Measurements from ENCODE around the gene ZBTB12. TPM values are rescaled to one million over a fixed set of nuclear protein-coding genes. Genes with fewer than 3 reads are reported as not detected.

Gene ZBTB12
- total RNA-seq, 4 donors from 2014 or later = 0.49 to 2.6 (median 1.5) TPM

GRCh38 chr6:31884528-31885035 lies 17.3 kb downstream of the ZBTB12 start:
- WGBS = 93% methylated on average over 22 of the region's 22 CpGs
- no peak for DNase-seq (ENCODE audit: low spot score in 2 of 2)
- H3K27me3 ChIP-seq = no peaks in the 10 kb centered on the region
- no peaks in the 10 kb centered on the region for H3K4me1 ChIP-seq
- TF ChIP-seq EP300 (IDR thresholded peaks at IDR 0.05) (no peak), POLR2AphosphoS5 (IDR thresholded peaks at IDR 0.05) (no peak), POLR2A (IDR thresholded peaks at IDR 0.05) (no peak)
- TF ChIP-seq, protein P1, sequence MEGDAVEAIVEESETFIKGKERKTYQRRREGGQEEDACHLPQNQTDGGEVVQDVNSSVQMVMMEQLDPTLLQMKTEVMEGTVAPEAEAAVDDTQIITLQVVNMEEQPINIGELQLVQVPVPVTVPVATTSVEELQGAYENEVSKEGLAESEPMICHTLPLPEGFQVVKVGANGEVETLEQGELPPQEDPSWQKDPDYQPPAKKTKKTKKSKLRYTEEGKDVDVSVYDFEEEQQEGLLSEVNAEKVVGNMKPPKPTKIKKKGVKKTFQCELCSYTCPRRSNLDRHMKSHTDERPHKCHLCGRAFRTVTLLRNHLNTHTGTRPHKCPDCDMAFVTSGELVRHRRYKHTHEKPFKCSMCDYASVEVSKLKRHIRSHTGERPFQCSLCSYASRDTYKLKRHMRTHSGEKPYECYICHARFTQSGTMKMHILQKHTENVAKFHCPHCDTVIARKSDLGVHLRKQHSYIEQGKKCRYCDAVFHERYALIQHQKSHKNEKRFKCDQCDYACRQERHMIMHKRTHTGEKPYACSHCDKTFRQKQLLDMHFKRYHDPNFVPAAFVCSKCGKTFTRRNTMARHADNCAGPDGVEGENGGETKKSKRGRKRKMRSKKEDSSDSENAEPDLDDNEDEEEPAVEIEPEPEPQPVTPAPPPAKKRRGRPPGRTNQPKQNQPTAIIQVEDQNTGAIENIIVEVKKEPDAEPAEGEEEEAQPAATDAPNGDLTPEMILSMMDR (IDR thresholded peaks at IDR 0.05) = no peak
- peaks cover 100% of the 10 kb centered on the region for H3K36me3 ChIP-seq
- H3K27ac ChIP-seq = no peak overlapping the region
- H3K9me3 ChIP-seq = no peaks in the 10 kb centered on the region
- H3K4me3 ChIP-seq = no peak overlapping the region

DNA sequence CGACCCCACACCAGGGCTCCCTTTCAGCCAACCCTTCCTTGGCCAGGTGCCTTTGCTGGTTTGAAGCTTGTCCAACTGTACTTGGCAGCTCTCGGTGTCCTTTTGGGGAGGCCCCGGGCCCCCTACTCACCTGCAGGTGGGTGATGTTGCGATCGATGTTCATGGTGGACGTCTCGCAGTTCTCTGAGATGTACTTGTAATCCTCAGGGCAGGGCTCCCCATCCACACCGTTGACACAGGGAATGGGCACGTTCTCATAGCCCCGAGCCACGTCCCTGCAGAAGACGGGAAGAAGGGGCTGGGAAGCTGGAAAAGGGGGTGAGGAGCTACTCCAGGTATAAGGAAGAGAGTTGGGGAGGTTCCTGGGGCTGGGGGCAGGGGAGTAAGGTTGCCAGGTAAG lies 18.2 kb downstream of the ZBTB12 start:
- TF ChIP-seq POLR2AphosphoS5 (IDR thresholded peaks at IDR 0.05) = no peak
- no peak for TF ChIP-seq POLR2A (IDR thresholded peaks at IDR 0.05)
- TF ChIP-seq EP300 (IDR thresholded peaks at IDR 0.05) = no peak
- TF ChIP-seq, protein P1 (IDR thresholded peaks at IDR 0.05) = no peak
- Histone ChIP-seq H3K4me1 (no peaks in the 10 kb centered on the region), H3K27me3 (no peaks in the 10 kb centered on the region), H3K9me3 (no peaks in the 10 kb centered on the region), H3K27ac (no peak overlapping the region), H3K36me3 (peaks cover 91% of the 10 kb centered on the region), H3K4me3 (no peak overlapping the region)
- WGBS = 87% methylated on average over 10 of the region's 12 CpGs
- no peak for DNase-seq (ENCODE audit: low spot score in 2 of 2)

GRCh38 chr6:31882344-31882743 lies 19.5 kb downstream of the ZBTB12 start:
- Histone ChIP-seq H3K4me1 (no peaks in the 10 kb centered on the region), H3K9me3 (no peaks in the 10 kb centered on the region), H3K27ac (no peak overlapping the region), H3K27me3 (no peaks in the 10 kb centered on the region), H3K4me3 (no peak overlapping the region), H3K36me3 (peaks cover 78% of the 10 kb centered on the region)
- 82% methylated on average over 5 of the region's 6 CpGs for WGBS
- TF ChIP-seq POLR2AphosphoS5 (IDR thresholded peaks at IDR 0.05) (no peak), EP300 (IDR thresholded peaks at IDR 0.05) (no peak), POLR2A (IDR thresholded peaks at IDR 0.05) (no peak)
- no peak for DNase-seq (ENCODE audit: low spot score in 2 of 2)

DNA sequence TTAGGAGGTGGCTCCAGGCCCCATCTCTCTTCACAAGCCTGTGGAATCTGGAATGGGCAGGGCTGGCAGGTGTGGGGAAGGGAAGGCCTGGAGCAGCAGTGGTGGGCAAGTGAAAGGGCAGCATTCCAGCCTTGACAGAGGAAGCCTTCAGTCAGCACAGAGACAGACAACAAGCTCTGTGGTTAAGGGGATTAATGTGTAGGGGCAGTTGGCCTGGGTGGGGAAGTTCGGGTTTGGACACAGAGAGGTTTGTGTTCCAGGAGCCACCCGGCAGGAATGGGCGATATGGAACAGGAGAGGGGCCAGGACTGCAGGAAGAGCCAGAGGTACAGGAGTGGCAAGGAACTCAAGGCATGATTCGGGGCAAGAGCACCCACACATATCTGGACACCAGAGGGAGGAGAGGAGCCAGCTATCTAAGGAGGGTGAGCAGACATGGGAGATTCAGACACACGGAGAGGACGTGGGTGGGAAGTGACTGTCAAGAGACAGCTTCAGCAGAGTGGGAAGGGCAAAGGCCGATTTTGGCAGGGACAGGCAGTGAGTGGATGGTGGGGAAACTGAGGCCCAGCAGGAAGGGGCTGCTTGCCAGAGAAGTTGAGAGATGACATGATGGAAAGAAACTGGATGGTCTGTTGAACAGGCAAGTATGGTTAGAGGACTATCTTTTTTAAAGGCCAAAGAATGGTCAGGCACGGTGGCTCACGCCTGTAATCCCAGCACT lies 20.6 kb downstream of the ZBTB12 start:
- no peaks in the 10 kb centered on the region for H3K4me1 ChIP-seq
- H3K36me3 ChIP-seq = peaks cover 67% of the 10 kb centered on the region
- no peak for TF ChIP-seq POLR2A (IDR thresholded peaks at IDR 0.05)
- no peak for TF ChIP-seq EP300 (IDR thresholded peaks at IDR 0.05)
- TF ChIP-seq, protein P1 (IDR thresholded peaks at IDR 0.05) = no peak
- TF ChIP-seq POLR2AphosphoS5 (IDR thresholded peaks at IDR 0.05) = no peak
- no peaks in the 10 kb centered on the region for H3K27me3 ChIP-seq
- no peak overlapping the region for H3K27ac ChIP-seq
- no peaks in the 10 kb centered on the region for H3K9me3 ChIP-seq
- H3K4me3 ChIP-seq = no peak overlapping the region
- DNase-seq (ENCODE audit: low spot score in 2 of 2) = no peak
- 85% methylated on average over 9 of the region's 9 CpGs for WGBS

GRCh38 chr6:31880616-31881015 lies 21.3 kb downstream of the ZBTB12 start:
- H3K9me3 ChIP-seq = no peaks in the 10 kb centered on the region
- peaks cover 60% of the 10 kb centered on the region for H3K36me3 ChIP-seq
- H3K27ac ChIP-seq = no peak overlapping the region
- 94% methylated on average over 10 of the region's 10 CpGs for WGBS
- no peaks in the 10 kb centered on the region for H3K27me3 ChIP-seq
- DNase-seq (ENCODE audit: low spot score in 2 of 2) = no peak
- no peak for TF ChIP-seq POLR2AphosphoS5 (IDR thresholded peaks at IDR 0.05)
- TF ChIP-seq EP300 (IDR thresholded peaks at IDR 0.05) = no peak
- H3K4me3 ChIP-seq = no peak overlapping the region
- H3K4me1 ChIP-seq = no peaks in the 10 kb centered on the region

DNA sequence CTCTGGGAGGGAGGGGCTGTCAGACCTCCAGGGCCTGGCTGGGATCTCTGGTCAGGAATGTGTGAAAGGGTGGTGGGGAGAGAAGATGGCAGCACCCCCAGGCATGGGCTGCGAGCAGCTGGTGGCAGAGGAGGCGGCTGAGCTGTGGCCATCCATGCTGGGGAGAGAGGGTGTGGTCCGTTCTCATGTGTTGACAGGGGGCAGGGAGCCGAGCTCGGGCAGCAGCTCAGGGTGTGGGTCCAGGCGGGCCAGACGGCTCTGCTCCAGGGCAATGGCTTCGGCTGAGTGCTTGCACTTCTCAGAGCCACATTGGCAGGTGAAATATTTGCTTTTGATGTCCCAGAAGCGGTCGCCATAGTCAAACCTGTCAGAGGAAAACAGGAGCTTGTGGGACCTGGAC lies 22.0 kb downstream of the ZBTB12 start:
- DNase-seq (ENCODE audit: low spot score in 2 of 2) = no peak
- TF ChIP-seq, protein P1 (IDR thresholded peaks at IDR 0.05) = no peak
- TF ChIP-seq EP300 (IDR thresholded peaks at IDR 0.05) (no peak), POLR2A (IDR thresholded peaks at IDR 0.05) (no peak), POLR2AphosphoS5 (IDR thresholded peaks at IDR 0.05) (no peak)

More for the DNA sequence above, 22.0 kb downstream of the ZBTB12 start:
- Histone ChIP-seq H3K27ac (no peak overlapping the region), H3K9me3 (no peaks in the 10 kb centered on the region), H3K36me3 (peaks cover 53% of the 10 kb centered on the region), H3K4me1 (no peaks in the 10 kb centered on the region), H3K4me3 (no peak overlapping the region), H3K27me3 (no peaks in the 10 kb centered on the region)
- 75% methylated on average over 7 of the region's 10 CpGs for WGBS
